Tibial artery (tissue), 4 donors: ENCODE results near the gene TBXAS1.

Experiments used
- DNase-seq, 2 donors: peaks; one replicate each; pipeline ENCODE4 v3.0.0-alpha.2; 2019
- H3K27ac ChIP-seq, 2 donors: fragments of 200-600 bp; sonication (generic) in 1 of 2; 1 replicate in 1 of 2; 2 replicates in 1 of 2; pipeline ENCODE4 v1.5.1; 2018 to 2019; ENCODE audit warnings: mild to moderate bottlenecking in 1 of 2
- H3K27me3 ChIP-seq, 2 donors: fragments of 200-600 bp; sonication (generic) in 1 of 2; one replicate each; pipeline versions ENCODE4 v1.5.1 to v1.6.0; 2016 to 2019
- H3K36me3 ChIP-seq, 3 donors: fragments of 200-600 bp; sonication (generic) in 2 of 3; one replicate each; pipeline ENCODE4 v1.5.1; 2016 to 2019; ENCODE audit warnings: mild to moderate bottlenecking in 2 of 3
- H3K4me1 ChIP-seq, 4 donors: fragments of 200-600 bp; sonication (generic) in 2 of 4; 1 replicate in 3 of 4; 2 replicates in 1 of 4; pipeline ENCODE4 v1.5.1; 2016 to 2019
- H3K4me3 ChIP-seq, 2 donors: fragments of 200-600 bp; sonication (generic) in 1 of 2; 1 replicate in 1 of 2; 2 replicates in 1 of 2; pipeline ENCODE4 v1.5.1; 2018 to 2019; ENCODE audit warnings: mild to moderate bottlenecking in 2 of 2
- H3K9me3 ChIP-seq, 3 donors: fragments of 200-600 bp; sonication (generic) in 1 of 3; one replicate each; pipeline ENCODE4 v1.5.1; 2016 to 2019
- intact Hi-C: fragments of 100-400 bp; cut with DNase I; formaldehyde crosslinking; loops from one replicate; pipeline ENCODE4 v1.15.0; 2023; ENCODE audit warnings: low total_unique reads
- TF ChIP-seq, protein P1 (sequence below), 2 experiments: fragments of 200-600 bp in 1 of 2; fragments of 450-650 bp in 1 of 2; IDR thresholded peaks; one replicate each; pipeline ENCODE4 v1.5.1; 2017 to 2019; ENCODE audit warnings: antibody characterized with exemption in 2 of 2, mild to moderate bottlenecking in 1 of 2, moderate library complexity in 1 of 2

Gene TBXAS1

DNA sequence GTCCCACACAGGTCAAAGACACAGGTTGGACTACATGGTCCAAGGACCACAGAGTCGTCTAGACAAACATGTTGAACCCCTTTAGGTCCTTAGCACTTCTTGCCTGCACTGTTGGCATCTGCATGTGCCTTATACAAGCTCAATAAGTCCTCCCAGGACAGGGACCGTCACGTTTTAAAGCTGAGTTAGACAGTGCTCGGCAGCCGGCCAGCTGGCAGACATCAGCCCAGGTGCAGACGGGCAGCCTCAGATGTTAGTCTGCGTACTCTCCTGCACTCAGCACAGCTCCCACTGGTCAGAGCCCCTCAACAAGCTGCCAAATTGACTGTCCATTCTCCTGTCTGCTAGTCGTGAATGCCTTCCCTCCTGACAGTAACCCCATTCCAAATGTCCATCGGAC, 198.8 kb downstream of the TBXAS1 start:
- H3K9me3 ChIP-seq, result no peaks in the 10 kb centered on the region
- peaks cover 0 to 5% (median under 1%) of the 10 kb centered on the region in 4 donors for H3K4me1 ChIP-seq
- no peaks in the 10 kb centered on the region for H3K27me3 ChIP-seq
- H3K27ac ChIP-seq, result no peak overlapping the region
- intact Hi-C loops, result no loop called here
- no peak for DNase-seq
- H3K36me3 ChIP-seq, result peaks cover 6 to 59% (median 18%) of the 10 kb centered on the region in 3 donors
- TF ChIP-seq, protein P1, sequence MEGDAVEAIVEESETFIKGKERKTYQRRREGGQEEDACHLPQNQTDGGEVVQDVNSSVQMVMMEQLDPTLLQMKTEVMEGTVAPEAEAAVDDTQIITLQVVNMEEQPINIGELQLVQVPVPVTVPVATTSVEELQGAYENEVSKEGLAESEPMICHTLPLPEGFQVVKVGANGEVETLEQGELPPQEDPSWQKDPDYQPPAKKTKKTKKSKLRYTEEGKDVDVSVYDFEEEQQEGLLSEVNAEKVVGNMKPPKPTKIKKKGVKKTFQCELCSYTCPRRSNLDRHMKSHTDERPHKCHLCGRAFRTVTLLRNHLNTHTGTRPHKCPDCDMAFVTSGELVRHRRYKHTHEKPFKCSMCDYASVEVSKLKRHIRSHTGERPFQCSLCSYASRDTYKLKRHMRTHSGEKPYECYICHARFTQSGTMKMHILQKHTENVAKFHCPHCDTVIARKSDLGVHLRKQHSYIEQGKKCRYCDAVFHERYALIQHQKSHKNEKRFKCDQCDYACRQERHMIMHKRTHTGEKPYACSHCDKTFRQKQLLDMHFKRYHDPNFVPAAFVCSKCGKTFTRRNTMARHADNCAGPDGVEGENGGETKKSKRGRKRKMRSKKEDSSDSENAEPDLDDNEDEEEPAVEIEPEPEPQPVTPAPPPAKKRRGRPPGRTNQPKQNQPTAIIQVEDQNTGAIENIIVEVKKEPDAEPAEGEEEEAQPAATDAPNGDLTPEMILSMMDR (IDR thresholded peaks at IDR 0.05), result no peak
- H3K4me3 ChIP-seq, result no peak overlapping the region

GRCh38 chr7:140028311-140028710, 199.2 kb downstream of the TBXAS1 start:
- intact Hi-C loops, result no loop called here
- TF ChIP-seq, protein P1 (IDR thresholded peaks at IDR 0.05), result no peak
- Histone ChIP-seq H3K4me3 (no peak overlapping the region), H3K36me3 (peaks cover 6 to 59% (median 18%) of the 10 kb centered on the region in 3 donors), H3K9me3 (no peaks in the 10 kb centered on the region), H3K27me3 (no peaks in the 10 kb centered on the region), H3K27ac (no peak overlapping the region), H3K4me1 (peaks cover 0 to under 1% (median 0%) of the 10 kb centered on the region in 4 donors)
- DNase-seq, result no peak

DNA sequence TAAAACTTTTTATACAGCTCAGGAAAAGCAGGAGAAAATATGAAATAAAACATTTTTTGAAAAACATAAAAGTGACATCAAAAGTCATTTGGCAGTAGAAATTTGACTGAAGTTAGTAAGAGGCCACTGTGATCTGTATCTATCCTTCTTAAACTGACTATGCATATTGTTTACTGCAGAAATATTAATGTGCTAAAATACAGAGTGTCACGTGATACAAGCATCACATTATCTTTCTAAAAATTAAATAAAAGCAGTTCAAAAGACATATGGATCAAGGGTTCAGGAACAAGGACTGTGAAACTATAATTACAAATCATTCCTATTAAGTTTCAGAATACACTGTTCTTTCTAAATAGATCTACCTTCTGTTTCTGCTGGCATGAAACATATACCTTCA, 200.0 kb downstream of the TBXAS1 start:
- intact Hi-C loops, result no loop called here
- peaks cover 6 to 59% (median 21%) of the 10 kb centered on the region in 3 donors for H3K36me3 ChIP-seq

DNA sequence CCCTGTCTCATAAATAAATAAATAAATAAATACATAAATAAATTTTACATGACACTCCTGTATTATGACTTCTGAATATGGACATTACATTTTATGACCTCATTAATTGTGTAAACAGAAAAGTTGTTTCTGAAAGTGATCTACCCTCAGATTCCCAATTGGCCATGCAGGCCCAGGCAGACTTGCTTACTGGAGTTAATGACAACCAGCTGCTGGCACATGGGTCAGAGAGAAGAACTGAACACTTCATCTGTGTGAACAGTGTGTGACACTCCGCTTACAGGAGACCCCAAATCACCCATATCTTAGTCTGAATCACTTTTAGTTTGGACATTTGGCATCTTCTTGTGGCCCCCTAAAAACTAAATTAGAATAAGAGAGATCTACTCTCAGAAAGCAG, 202.3 kb downstream of the TBXAS1 start:
- H3K36me3 ChIP-seq, result peaks cover 5 to 43% (median 6%) of the 10 kb centered on the region in 3 donors
- DNase-seq, result no peak

More for the DNA sequence above, 200.0 kb downstream of the TBXAS1 start:
- Histone ChIP-seq H3K4me1 (no peaks in the 10 kb centered on the region), H3K9me3 (no peaks in the 10 kb centered on the region), H3K27me3 (no peaks in the 10 kb centered on the region), H3K4me3 (no peak overlapping the region), H3K27ac (no peak overlapping the region)
- TF ChIP-seq, protein P1 (IDR thresholded peaks at IDR 0.05), result no peak
- no peak for DNase-seq

GRCh38 chr7:140033036-140033435, 204.0 kb downstream of the TBXAS1 start:
- Histone ChIP-seq H3K4me3 (no peak overlapping the region), H3K27me3 (no peaks in the 10 kb centered on the region), H3K36me3 (peaks cover 10 to 42% (median 15%) of the 10 kb centered on the region in 3 donors), H3K27ac (no peak overlapping the region), H3K9me3 (no peaks in the 10 kb centered on the region), H3K4me1 (no peaks in the 10 kb centered on the region)
- no peak for DNase-seq
- TF ChIP-seq, protein P1 (IDR thresholded peaks at IDR 0.05), result no peak
- intact Hi-C loops, result no loop called here

More for the DNA sequence above, 202.3 kb downstream of the TBXAS1 start:
- no peaks in the 10 kb centered on the region for H3K27me3 ChIP-seq
- intact Hi-C loops, result no loop called here
- H3K4me1 ChIP-seq, result no peaks in the 10 kb centered on the region
- H3K27ac ChIP-seq, result no peak overlapping the region
- no peak overlapping the region for H3K4me3 ChIP-seq
- TF ChIP-seq, protein P1 (IDR thresholded peaks at IDR 0.05), result no peak
- H3K9me3 ChIP-seq, result no peaks in the 10 kb centered on the region
